Measurements from ENCODE around the gene TEKT5. TPM values are rescaled to one million over a fixed set of nuclear protein-coding genes. Genes with fewer than 3 reads are reported as not detected.
"Not testable (repeated sequence)": the region's sequence is repeated elsewhere in the genome, so short reads cannot be mapped to it uniquely, and the experiment has no call there.

The TEKT5 gene
- not detected in 2 replicates for total RNA-seq
- polyA plus RNA-seq (2012): 0.10 TPM

DNA sequence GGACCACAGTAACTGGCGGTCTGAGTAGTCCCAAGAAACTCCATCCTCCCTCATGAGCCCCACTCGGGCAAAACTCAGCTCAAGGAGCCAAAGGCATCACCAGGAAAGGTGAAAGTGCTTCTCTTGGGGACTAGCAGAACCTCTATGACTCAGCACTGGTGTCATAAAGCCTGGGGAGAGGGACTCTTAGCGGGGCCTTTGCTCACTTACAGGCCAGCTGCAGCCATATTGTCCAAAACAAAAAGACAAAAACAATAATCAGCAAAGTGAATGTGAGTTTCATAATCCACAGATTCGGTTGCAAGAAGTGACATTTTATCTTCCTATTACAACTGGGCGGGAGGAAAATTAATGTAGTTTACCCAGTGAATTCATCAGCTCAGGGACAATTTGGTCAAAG lies at the start of gene TEKT5:
TSS of gene TEKT5 (minus strand) at position 101 of the 400 bp plus-strand sequence. CDS start at position 44, 57 bp downstream.
- DNase-seq (ENCODE audit: low read depth): no peak

- DNase-seq (ENCODE audit: low read depth): peak; percentile 99
These were observed 49.1 kb upstream of the TEKT5 start, which contains the start of gene NUBP1 for GRCh38 chr16:10743610-10744369. Gene NUBP1, plus strand, starts transcription at chr16:10743842. Its CDS starts 22 bp downstream, at chr16:10743864.

GRCh38 chr16:10743227-10743609 lies 48.5 kb upstream of the TEKT5 start:
- no peak for DNase-seq (ENCODE audit: low read depth)

DNA sequence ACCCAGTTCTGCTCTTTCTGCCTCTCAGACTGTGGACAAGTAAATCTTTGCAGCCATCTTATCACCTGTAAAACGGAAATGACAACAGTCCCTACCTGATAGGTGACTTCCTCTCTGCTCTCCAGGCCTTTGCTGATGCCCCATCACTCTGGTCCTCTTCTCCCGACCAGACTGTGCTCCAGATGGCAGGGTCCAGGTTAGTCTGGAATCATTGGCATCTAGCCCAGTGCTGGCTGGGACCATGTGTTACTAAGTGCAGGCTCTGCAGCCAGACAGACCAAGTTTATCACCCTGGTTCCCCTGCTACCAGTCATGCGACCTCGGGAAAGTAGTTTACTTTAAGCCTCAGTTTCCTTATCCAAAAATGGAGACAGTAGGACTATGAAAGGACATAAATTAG lies 47.1 kb upstream of the TEKT5 start:
- DNase-seq (ENCODE audit: low read depth): peak; percentile 53

DNA sequence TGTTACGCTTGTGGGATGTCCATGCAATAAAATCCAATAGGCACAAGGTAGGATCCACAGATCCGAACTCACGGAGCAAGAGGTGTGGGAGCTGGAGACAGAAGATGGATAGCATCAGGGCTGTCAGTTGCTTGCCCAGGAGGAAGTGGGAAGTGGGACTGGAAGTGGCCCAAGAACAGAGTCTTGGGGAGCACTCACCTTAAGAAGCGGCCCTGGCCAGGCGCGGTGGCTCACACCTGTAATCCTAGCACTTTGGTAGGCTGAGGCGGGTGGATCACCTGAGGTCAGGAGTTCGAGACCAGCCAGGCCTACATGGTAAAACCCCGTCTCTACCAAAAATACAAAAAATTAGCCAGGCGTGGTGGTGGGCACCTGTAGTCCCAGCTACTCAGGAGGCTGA lies 46.5 kb upstream of the TEKT5 start:
- not testable (repeated sequence) for DNase-seq (ENCODE audit: low read depth)

DNA sequence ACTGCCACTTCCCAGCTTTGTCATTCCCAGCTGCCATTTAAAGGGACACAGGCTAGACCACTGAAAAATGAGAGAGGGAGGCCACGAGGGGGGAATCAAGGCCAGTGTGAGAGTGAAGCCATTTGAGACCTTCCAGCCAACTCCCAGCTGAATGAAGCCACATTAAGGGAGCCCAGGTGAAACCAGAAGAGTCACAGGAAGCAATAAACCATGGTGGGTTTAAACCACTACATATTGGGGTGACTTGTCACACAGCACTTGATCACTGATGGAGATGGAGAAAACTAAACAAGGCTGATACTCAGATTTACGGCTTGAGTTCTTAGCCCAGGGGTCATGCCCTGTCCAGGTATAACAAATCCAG lies 46.1 kb upstream of the TEKT5 start:
- DNase-seq (ENCODE audit: low read depth): no peak

- DNase-seq (ENCODE audit: low read depth): no peak
These were observed 45.5 kb upstream of the TEKT5 start for GRCh38 chr16:10740000-10740844.

GRCh38 chr16:10738231-10739077 lies 43.7 kb upstream of the TEKT5 start:
- DNase-seq (ENCODE audit: low read depth): peak; percentile 79

DNA sequence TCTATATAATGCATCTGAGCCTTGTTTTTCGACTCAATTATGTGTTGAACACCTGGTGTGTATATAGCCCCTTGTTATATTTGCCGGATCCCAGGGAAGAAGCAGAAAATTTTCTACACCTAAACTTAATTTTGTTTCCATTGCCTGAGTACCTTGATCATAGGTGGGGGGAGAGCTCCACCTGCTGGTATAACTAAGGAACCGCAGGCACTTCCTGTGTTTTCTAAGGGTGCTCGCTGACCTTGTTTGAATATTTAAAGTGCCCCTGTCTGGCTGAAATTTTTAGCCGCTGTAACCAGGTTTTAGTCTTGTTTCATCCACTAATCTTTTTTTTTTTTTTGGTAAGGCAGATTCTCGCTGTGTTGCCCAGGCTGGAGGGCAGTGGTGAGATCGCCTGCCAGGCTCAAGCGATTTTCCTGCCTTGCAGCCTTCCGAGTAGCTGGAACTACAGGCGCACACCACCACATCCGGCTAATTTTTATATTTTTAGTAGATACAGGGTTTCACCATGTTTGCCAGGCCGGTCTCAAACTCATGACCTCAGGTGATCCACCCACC lies 42.4 kb upstream of the TEKT5 start:
- peak; percentile 78 for DNase-seq (ENCODE audit: low read depth)

DNA sequence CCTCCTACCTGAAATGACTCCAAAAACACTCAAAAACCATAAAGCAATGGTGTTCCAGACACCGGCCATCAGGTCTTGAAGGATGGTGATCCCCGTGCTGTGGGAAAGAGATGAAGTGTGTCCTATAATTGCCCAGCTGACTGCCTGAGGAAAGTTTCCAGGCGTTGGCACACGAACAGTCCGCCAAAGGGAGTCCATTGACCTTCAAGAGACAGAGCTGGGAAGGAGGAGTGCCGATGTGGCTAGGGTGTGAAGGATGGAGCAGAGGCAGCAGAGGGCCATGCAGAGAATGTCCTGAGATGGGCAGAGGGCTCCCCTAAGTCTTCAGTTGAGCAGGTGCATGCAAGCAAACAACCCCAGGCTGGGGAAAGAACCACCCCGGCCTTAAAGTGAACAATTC lies 37.1 kb upstream of the TEKT5 start:
- DNase-seq (ENCODE audit: low read depth): no peak

DNA sequence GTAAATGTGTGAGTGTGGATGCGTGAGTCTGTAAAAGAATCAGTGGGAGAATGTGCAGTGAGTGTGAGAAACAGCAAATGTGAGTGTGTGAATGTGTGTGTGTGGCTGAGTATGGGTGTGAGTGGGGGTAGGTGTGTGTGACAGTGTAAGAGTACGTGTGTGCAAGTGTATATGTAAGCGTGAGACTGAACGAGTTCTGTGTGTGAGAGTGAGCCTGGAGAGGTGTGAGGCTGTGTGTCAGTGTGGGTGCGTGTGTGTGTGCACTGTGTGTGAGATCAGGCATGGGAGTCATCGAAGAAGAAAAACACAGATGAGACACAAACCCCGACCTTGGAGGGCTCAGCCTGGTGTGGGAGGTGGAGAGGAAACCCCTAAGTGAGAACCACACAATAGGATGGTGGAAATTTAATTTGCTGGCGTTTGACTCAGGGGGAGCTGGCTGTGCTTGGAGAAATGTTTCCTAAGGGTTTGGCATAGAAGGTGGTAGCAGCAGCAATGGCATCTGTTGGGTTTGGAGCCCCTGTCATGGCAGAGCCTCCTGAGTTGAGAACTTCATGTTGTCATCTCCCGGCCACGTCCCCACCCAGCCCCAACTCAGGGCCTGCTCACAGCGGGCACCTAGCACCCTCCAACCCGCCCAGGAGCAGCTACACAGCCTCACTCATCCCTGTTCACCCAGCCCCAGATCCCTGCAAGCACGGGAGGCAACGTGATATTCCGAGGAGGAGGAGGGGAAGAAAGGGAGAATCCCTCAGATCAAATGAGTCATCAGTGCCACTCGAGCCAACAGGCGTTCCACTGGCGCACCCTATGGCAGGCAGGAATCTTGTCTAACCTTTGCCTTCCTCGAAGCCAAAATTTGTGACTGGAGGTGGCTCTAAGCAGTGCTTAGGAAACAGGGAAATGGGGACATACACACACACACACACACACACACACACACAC lies 34.6 kb upstream of the TEKT5 start:
- peak; percentile 84 for DNase-seq (ENCODE audit: low read depth)

GRCh38 chr16:10728003-10728887 lies 33.5 kb upstream of the TEKT5 start:
- peak; percentile 86 for DNase-seq (ENCODE audit: low read depth)

GRCh38 chr16:10708969-10709368 lies 14.2 kb upstream of the TEKT5 start:
- DNase-seq (ENCODE audit: low read depth): no peak

- no peak for DNase-seq (ENCODE audit: low read depth)
These were observed 5.0 kb upstream of the TEKT5 start for GRCh38 chr16:10699756-10700155.

GRCh38 chr16:10694306-10694705 lies 424 bp downstream of the TEKT5 start:
- DNase-seq (ENCODE audit: low read depth): no peak

DNA sequence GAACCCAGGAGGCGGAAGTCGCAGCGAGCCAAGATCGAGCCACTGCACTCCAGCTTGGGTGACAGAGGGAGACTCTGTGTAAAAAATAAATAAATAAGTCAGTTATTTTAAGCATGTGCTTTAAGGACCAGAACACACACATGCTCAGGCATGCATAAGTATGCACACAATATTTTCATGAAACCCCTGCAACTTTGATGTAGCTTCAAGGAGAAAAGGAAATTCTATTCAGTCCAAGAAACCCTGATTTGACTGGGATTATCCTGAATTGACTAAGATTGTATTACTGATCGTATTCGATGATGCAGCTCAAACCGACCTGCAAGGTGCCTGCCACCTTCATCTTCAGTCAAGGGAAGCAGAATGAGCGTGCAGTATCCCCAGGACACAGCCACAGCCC lies 841 bp downstream of the TEKT5 start:
- no peak for DNase-seq (ENCODE audit: low read depth)

DNA sequence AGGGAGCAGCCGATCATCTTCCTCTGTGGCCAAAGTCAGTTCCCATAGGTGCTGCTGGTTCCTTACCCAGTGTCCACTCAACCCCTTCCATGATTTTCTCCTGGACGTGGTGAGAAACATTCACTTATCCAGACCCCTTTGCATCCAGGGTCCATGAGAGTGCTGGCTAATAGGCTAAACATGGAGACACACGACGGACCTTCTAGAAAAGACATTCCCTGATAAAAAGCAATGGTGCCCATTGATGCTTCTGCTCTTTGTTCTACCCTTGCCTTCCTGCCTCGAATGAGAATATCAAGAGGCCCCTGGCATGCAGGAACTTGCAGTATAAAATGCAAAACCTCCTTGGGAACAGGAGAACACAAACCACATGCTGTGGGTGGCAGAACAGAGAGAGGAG lies 2.3 kb downstream of the TEKT5 start:
- no peak for DNase-seq (ENCODE audit: low read depth)

- DNase-seq (ENCODE audit: low read depth): no peak
These were observed 6.0 kb downstream of the TEKT5 start for GRCh38 chr16:10688726-10689125.

DNA sequence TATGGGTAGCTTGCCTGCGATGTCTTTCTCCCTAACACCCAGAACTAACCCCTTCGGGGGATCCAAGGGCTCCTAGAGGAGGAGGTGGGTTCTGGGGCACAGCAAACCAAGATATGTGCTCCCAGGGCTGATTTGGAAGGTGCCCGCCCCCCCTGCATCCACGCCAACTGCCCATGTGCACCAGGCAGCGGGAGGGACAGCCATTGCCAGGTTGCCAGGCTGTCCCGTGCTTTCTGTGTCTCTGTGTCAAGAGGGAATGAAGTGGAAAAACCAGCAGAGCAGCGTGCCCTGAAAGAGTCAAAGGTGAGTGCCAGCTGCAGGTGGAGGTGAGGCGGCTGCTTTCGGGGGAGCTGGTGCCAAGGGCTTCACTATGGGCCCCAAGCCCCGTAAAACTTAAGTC lies 6.4 kb downstream of the TEKT5 start:
- DNase-seq (ENCODE audit: low read depth): no peak
